ENCODE data around the gene MT2A. TPM values are rescaled to one million over a fixed set of nuclear protein-coding genes. Genes with fewer than 3 reads are reported as not detected.

MT2A gene
- total and polyA plus RNA-seq, 2 of the 13 experiments (the other 11 are each of a cell fraction or from before 2014, with no cell fraction given) = 135 to 371 TPM

DNA sequence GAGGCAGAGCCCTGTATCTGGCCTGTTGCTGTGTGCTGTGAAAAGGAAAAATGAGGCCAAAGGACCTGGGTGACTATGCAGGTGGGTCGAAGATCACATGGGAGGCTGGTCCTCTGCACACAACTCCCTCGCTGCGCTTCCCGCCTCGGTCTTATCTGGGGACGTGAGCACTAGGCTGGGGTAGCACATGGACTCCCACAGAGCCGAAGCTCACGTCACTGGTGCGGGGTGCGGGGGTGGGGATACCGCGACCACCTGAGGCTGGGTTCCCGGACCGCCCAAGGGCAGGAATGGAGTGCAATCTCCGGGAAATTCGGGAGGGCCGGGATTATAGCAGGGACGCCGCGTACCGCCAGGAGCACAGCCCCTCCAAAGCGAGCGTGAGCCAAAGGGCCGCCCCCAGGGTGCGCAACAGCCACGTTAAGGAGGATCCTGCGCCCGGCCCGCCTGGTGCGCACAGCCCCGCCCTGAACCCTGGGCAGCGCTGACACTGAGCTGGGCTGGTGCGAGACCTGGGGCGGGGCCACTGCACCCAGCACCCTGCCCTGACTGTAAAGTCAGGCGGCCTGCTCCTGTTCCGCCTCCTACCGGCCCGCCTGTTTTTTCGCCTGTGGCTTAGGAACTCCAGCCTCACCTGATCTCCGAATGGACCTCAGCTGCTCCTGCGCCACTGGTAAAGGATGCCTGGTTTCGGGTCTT is 34.8 kb downstream of the MT2A start (continued):
- TF ChIP-seq, protein P1, sequence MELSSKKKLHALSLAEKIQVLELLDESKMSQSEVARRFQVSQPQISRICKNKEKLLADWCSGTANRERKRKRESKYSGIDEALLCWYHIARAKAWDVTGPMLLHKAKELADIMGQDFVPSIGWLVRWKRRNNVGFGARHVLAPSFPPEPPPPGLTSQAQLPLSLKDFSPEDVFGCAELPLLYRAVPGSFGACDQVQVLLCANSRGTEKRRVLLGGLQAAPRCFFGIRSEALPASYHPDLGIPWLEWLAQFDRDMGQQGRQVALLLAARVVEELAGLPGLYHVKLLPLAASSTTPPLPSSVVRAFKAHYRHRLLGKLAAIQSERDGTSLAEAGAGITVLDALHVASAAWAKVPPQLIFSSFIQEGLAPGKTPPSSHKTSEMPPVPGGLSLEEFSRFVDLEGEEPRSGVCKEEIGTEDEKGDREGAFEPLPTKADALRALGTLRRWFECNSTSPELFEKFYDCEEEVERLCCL (CRISPR knock-in tag; IDR thresholded peaks at IDR 0.05; ENCODE audit: borderline replicate concordance) = peak; percentile 82; the same call in 1 of the 2 replicates
- no peak; the same call in 1 of the 2 replicates for TF ChIP-seq ZNF317 (CRISPR knock-in tag; IDR thresholded peaks at IDR 0.05)
- no peak; the same call in 1 of the 2 replicates for TF ChIP-seq SETDB1 (CRISPR knock-in tag; IDR thresholded peaks at IDR 0.05; ENCODE audit: borderline replicate concordance)
- TF ChIP-seq TBX2 (CRISPR knock-in tag; IDR thresholded peaks at IDR 0.05; ENCODE audit: borderline replicate concordance) = 0 out of 2 replicates have a peak, but pooled peaks have one; percentile 59
- TF ChIP-seq, protein P2, sequence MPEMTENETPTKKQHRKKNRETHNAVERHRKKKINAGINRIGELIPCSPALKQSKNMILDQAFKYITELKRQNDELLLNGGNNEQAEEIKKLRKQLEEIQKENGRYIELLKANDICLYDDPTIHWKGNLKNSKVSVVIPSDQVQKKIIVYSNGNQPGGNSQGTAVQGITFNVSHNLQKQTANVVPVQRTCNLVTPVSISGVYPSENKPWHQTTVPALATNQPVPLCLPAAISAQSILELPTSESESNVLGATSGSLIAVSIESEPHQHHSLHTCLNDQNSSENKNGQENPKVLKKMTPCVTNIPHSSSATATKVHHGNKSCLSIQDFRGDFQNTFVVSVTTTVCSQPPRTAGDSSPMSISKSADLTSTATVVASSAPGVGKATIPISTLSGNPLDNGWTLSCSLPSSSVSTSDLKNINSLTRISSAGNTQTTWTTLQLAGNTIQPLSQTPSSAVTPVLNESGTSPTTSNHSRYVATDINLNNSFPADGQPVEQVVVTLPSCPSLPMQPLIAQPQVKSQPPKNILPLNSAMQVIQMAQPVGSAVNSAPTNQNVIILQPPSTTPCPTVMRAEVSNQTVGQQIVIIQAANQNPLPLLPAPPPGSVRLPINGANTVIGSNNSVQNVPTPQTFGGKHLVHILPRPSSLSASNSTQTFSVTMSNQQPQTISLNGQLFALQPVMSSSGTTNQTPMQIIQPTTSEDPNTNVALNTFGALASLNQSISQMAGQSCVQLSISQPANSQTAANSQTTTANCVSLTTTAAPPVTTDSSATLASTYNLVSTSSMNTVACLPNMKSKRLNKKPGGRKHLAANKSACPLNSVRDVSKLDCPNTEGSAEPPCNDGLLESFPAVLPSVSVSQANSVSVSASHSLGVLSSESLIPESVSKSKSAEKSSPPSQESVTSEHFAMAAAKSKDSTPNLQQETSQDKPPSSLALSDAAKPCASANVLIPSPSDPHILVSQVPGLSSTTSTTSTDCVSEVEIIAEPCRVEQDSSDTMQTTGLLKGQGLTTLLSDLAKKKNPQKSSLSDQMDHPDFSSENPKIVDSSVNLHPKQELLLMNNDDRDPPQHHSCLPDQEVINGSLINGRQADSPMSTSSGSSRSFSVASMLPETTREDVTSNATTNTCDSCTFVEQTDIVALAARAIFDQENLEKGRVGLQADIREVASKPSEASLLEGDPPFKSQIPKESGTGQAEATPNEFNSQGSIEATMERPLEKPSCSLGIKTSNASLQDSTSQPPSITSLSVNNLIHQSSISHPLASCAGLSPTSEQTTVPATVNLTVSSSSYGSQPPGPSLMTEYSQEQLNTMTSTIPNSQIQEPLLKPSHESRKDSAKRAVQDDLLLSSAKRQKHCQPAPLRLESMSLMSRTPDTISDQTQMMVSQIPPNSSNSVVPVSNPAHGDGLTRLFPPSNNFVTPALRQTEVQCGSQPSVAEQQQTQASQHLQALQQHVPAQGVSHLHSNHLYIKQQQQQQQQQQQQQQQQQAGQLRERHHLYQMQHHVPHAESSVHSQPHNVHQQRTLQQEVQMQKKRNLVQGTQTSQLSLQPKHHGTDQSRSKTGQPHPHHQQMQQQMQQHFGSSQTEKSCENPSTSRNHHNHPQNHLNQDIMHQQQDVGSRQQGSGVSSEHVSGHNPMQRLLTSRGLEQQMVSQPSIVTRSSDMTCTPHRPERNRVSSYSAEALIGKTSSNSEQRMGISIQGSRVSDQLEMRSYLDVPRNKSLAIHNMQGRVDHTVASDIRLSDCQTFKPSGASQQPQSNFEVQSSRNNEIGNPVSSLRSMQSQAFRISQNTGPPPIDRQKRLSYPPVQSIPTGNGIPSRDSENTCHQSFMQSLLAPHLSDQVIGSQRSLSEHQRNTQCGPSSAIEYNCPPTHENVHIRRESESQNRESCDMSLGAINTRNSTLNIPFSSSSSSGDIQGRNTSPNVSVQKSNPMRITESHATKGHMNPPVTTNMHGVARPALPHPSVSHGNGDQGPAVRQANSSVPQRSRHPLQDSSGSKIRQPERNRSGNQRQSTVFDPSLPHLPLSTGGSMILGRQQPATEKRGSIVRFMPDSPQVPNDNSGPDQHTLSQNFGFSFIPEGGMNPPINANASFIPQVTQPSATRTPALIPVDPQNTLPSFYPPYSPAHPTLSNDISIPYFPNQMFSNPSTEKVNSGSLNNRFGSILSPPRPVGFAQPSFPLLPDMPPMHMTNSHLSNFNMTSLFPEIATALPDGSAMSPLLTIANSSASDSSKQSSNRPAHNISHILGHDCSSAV (CRISPR knock-in tag; IDR thresholded peaks at IDR 0.05; ENCODE audit: borderline replicate concordance) = no peak
- TF ChIP-seq, protein P3, sequence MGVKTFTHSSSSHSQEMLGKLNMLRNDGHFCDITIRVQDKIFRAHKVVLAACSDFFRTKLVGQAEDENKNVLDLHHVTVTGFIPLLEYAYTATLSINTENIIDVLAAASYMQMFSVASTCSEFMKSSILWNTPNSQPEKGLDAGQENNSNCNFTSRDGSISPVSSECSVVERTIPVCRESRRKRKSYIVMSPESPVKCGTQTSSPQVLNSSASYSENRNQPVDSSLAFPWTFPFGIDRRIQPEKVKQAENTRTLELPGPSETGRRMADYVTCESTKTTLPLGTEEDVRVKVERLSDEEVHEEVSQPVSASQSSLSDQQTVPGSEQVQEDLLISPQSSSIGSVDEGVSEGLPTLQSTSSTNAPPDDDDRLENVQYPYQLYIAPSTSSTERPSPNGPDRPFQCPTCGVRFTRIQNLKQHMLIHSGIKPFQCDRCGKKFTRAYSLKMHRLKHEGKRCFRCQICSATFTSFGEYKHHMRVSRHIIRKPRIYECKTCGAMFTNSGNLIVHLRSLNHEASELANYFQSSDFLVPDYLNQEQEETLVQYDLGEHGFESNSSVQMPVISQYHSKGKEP (CRISPR knock-in tag; IDR thresholded peaks at IDR 0.05) = no peak
- no peak for TF ChIP-seq EZH2 (conservative IDR thresholded peaks at IDR 0.05; ENCODE audit: low read depth, low read length)
- 0 out of 2 replicates have a peak, but pooled peaks have one; percentile 42 for TF ChIP-seq ZNF44 (CRISPR knock-in tag; IDR thresholded peaks at IDR 0.05)
- TF ChIP-seq ZNF605 (CRISPR knock-in tag; IDR thresholded peaks at IDR 0.05) = peak; percentile 81; the same call in 1 of the 2 replicates
- TF ChIP-seq DMAP1 (CRISPR knock-in tag; IDR thresholded peaks at IDR 0.05) = no peak
- no peak for TF ChIP-seq ZNF558 (CRISPR knock-in tag; IDR thresholded peaks at IDR 0.05; ENCODE audit: borderline replicate concordance)
- TF ChIP-seq ZNF253 (CRISPR knock-in tag; IDR thresholded peaks at IDR 0.05; ENCODE audit: borderline replicate concordance) = no peak
- TF ChIP-seq PAF1 (CRISPR knock-in tag; IDR thresholded peaks at IDR 0.05) = no peak
- TF ChIP-seq, protein P4, sequence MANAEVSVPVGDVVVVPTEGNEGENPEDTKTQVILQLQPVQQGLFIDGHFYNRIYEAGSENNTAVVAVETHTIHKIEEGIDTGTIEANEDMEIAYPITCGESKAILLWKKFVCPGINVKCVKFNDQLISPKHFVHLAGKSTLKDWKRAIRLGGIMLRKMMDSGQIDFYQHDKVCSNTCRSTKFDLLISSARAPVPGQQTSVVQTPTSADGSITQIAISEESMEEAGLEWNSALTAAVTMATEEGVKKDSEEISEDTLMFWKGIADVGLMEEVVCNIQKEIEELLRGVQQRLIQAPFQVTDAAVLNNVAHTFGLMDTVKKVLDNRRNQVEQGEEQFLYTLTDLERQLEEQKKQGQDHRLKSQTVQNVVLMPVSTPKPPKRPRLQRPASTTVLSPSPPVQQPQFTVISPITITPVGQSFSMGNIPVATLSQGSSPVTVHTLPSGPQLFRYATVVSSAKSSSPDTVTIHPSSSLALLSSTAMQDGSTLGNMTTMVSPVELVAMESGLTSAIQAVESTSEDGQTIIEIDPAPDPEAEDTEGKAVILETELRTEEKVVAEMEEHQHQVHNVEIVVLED (CRISPR knock-in tag; IDR thresholded peaks at IDR 0.05; ENCODE audit: borderline replicate concordance) = no peak; the same call in 1 of the 2 replicates
